Measurements from ENCODE around the gene LONP1. TPM values are rescaled to one million over a fixed set of nuclear protein-coding genes. Genes with fewer than 3 reads are reported as not detected.

Gene LONP1
- total RNA-seq, 2 experiments from 2014 or later: 277 to 287 TPM

Other genes starting within 250 kb of the LONP1 start
- gene TINCR, start 152.2 kb downstream of the LONP1 start, total RNA-seq: under 1 TPM; 0.29 to 0.34 TPM
- gene SAFB2, start 97.4 kb downstream of the LONP1 start, total RNA-seq: 10 to 100 TPM; 79.5 to 84.1 TPM
- 100 to 1,000 TPM; 123 to 133 TPM for gene SAFB, start 97.1 kb downstream of the LONP1 start, total RNA-seq
- 10 to 100 TPM; 44.6 to 53.5 TPM for gene MICOS13, start 39.6 kb downstream of the LONP1 start, total RNA-seq
- 1 to 10 TPM; 1.5 to 3.2 TPM for gene HSD11B1L, start 39.1 kb downstream of the LONP1 start, total RNA-seq
- 1,000 to 10,000 TPM; 1,649 to 1,711 TPM for gene RPL36, start 29.9 kb downstream of the LONP1 start, total RNA-seq
- not detected for gene CATSPERD, start 491 bp upstream of the LONP1 start, total RNA-seq
- 10 to 100 TPM; 14.1 to 14.3 TPM for gene PRR22, start 64.6 kb upstream of the LONP1 start, total RNA-seq
- 100 to 1,000 TPM; 103 to 106 TPM for gene DUS3L, start 71.0 kb upstream of the LONP1 start, total RNA-seq
- gene NRTN, start 84.9 kb upstream of the LONP1 start, total RNA-seq: under 1 TPM; 0.21 to 0.38 TPM
- not detected for gene FUT6, start 119.6 kb upstream of the LONP1 start, total RNA-seq
- not detected for gene FUT3, start 131.3 kb upstream of the LONP1 start, total RNA-seq
- gene FUT5, start 150.4 kb upstream of the LONP1 start, total RNA-seq: not detected
- 100 to 1,000 TPM; 244 to 255 TPM for gene NDUFA11, start 183.6 kb upstream of the LONP1 start, total RNA-seq
- 1 to 10 TPM; 1.4 to 1.9 TPM for gene VMAC, start 184.7 kb upstream of the LONP1 start, total RNA-seq
- gene CAPS, start 194.1 kb upstream of the LONP1 start, total RNA-seq: 1 to 10 TPM; 1.9 to 2.6 TPM